Pons (tissue), 1 donor: ENCODE results near the gene STK11.

Source experiments
- DNase-seq: peaks from one replicate; pipeline ENCODE4 v3.0.0-alpha.2; 2016; ENCODE audit warnings: low spot score

The STK11 gene

GRCh38 chr19:1262623-1263123 lies 57.1 kb downstream of the STK11 start:
- no peak for DNase-seq

- DNase-seq: no peak
Measured at GRCh38 chr19:1263188-1263587, 57.6 kb downstream of the STK11 start.

- DNase-seq: no peak
Measured at GRCh38 chr19:1264801-1265614, 59.4 kb downstream of the STK11 start.

- no peak for DNase-seq
Measured at GRCh38 chr19:1265615-1266128, 60.1 kb downstream of the STK11 start.

GRCh38 chr19:1266129-1266915 lies 60.7 kb downstream of the STK11 start:
- peak; percentile 67 for DNase-seq

- DNase-seq: peak; percentile 37
Measured at GRCh38 chr19:1266916-1267476, 61.4 kb downstream of the STK11 start.

- DNase-seq: peak; percentile 30
Measured at GRCh38 chr19:1267477-1268225, 62.1 kb downstream of the STK11 start.

- DNase-seq: peak; percentile 41
Measured at GRCh38 chr19:1268226-1269064, 62.9 kb downstream of the STK11 start.

GRCh38 chr19:1269065-1269477 lies 63.5 kb downstream of the STK11 start, which contains the start of gene CIRBP:
Gene CIRBP, plus strand, starts transcription at chr19:1269332. Its CDS starts 1,602 bp downstream, at chr19:1270934.
- peak; percentile 98 for DNase-seq

GRCh38 chr19:1269478-1270212 lies 64.1 kb downstream of the STK11 start:
- peak; percentile 86 for DNase-seq

- DNase-seq: no peak
Measured at GRCh38 chr19:1270213-1270853, 64.8 kb downstream of the STK11 start.

- no peak for DNase-seq
Measured at GRCh38 chr19:1270854-1271527, 65.4 kb downstream of the STK11 start.

- DNase-seq: no peak
Measured at GRCh38 chr19:1271528-1272422, 66.2 kb downstream of the STK11 start.

- peak; percentile 68 for DNase-seq
Measured at GRCh38 chr19:1272423-1273262, 67.1 kb downstream of the STK11 start.

- no peak for DNase-seq
Measured at GRCh38 chr19:1273263-1274041, 67.9 kb downstream of the STK11 start.
